Stimulated activated CD4-positive, alpha-beta T cell treated with anti-CD3 and anti-CD28 coated beads, Interleukin-2, amount 100 ng/mL, for 4 hours (primary cell): ENCODE data around the gene ADORA1.

Experiments used
- DNase-seq: peaks from one replicate; pipeline ENCODE4 v3.0.0-alpha.2; 2020; ENCODE audit warnings: low read depth

Gene ADORA1

GRCh38 chr1:203213126-203213525 is 85.6 kb downstream of the ADORA1 start:
- no peak for DNase-seq

- DNase-seq = no peak
These were observed 87.3 kb downstream of the ADORA1 start for GRCh38 chr1:203214871-203215270.

GRCh38 chr1:203215573-203215972 is 88.0 kb downstream of the ADORA1 start:
- no peak for DNase-seq

- peak; percentile 29 for DNase-seq
These were observed 89.0 kb downstream of the ADORA1 start for GRCh38 chr1:203216274-203217138.
